Activated CD4-positive, alpha-beta T cell treated with anti-CD3 and anti-CD28 coated beads, Interleukin-2, Interleukin-6, amounts not matched to agents 100 ng/mL and 50 ng/mL, durations not matched to agents 16 hours and 8 hours (primary cell): ENCODE data around the gene CD99.
"Not testable (repeated sequence)": the region's sequence is repeated elsewhere in the genome, so short reads cannot be mapped to it uniquely, and the experiment has no call there.

Experiments used
- DNase-seq: peaks from one replicate; pipeline ENCODE4 v3.0.0-alpha.2; 2020

The CD99 gene

GRCh38 chrX:2780472-2781225, 89.6 kb downstream of the CD99 start:
- not testable (repeated sequence) for DNase-seq

- no peak for DNase-seq
Observed at GRCh38 chrX:2781226-2781571, 90.1 kb downstream of the CD99 start.

- no peak for DNase-seq
Observed at GRCh38 chrX:2781698-2782097, 90.6 kb downstream of the CD99 start.

- DNase-seq: no peak
Observed at GRCh38 chrX:2782171-2782570, 91.1 kb downstream of the CD99 start.

- DNase-seq: no peak
Observed at GRCh38 chrX:2782778-2783177, 91.7 kb downstream of the CD99 start.

GRCh38 chrX:2784026-2784425, 92.9 kb downstream of the CD99 start:
- DNase-seq: no peak

GRCh38 chrX:2785538-2785937, 94.4 kb downstream of the CD99 start:
- DNase-seq: no peak

GRCh38 chrX:2788980-2789379, 97.9 kb downstream of the CD99 start:
- DNase-seq: no peak

- no peak for DNase-seq
Observed at GRCh38 chrX:2789569-2789968, 98.5 kb downstream of the CD99 start.
